Omental fat pad (tissue), 4 donors: Measurements from ENCODE around the gene ATXN10. TPM values are rescaled to one million over a fixed set of nuclear protein-coding genes. Genes with fewer than 3 reads are reported as not detected.

ENCODE experiments used
- ATAC-seq: fragments of 150-250 bp; one replicate; pipeline ENCODE4 v1.9.1; 2016; ENCODE audit warnings: mild to moderate bottlenecking, moderate library complexity; ENCODE audit not compliant: low FRiP score
- DNase-seq: peaks from one replicate; pipeline ENCODE4 v3.0.0-alpha.2; 2019; ENCODE audit warnings: low spot score
- CTCF ChIP-seq, 3 donors: fragments of 450-650 bp; IDR thresholded peaks; one replicate each; pipeline ENCODE4 v1.5.1; 2016 to 2017; ENCODE audit warnings: antibody characterized with exemption in 3 of 3, mild to moderate bottlenecking in 3 of 3, moderate library complexity in 2 of 3
- total RNA-seq, 4 donors: library from RNA; depleted of rRNA; stranded (reverse); fragments of >200 nt; gene quantifications; one replicate each; pipeline ENCODE4 v1.1.0, GENCODE V29; 2016

Gene ATXN10
- total RNA-seq, 4 donors from 2014 or later = 80.9 to 127 (median 103) TPM

GRCh38 chr22:45742866-45743450 is 71.3 kb downstream of the ATXN10 start:
- DNase-seq (no peak), ATAC-seq (no peak)
- no peak for TF ChIP-seq CTCF (IDR thresholded peaks at IDR 0.05)

GRCh38 chr22:45743687-45744086 is 72.1 kb downstream of the ATXN10 start:
- DNase-seq (no peak), ATAC-seq (no peak)
- TF ChIP-seq CTCF (IDR thresholded peaks at IDR 0.05) = no peak

GRCh38 chr22:45744442-45744841 is 72.8 kb downstream of the ATXN10 start:
- DNase-seq = no peak
- no peak for ATAC-seq
- no peak for TF ChIP-seq CTCF (IDR thresholded peaks at IDR 0.05)

- TF ChIP-seq CTCF (IDR thresholded peaks at IDR 0.05) = no peak
- ATAC-seq = no peak
- no peak for DNase-seq
These were observed 79.0 kb downstream of the ATXN10 start for GRCh38 chr22:45750626-45751025.

- no peak for DNase-seq
- no peak for TF ChIP-seq CTCF (IDR thresholded peaks at IDR 0.05)
- no peak for ATAC-seq
These were observed 80.4 kb downstream of the ATXN10 start for GRCh38 chr22:45752036-45752435.

- TF ChIP-seq CTCF (IDR thresholded peaks at IDR 0.05) = no peak
- ATAC-seq (no peak), DNase-seq (no peak)
These were observed 83.2 kb downstream of the ATXN10 start for GRCh38 chr22:45754822-45755221.

- no peak for TF ChIP-seq CTCF (IDR thresholded peaks at IDR 0.05)
- ATAC-seq (no peak), DNase-seq (no peak)
These were observed 84.9 kb downstream of the ATXN10 start for GRCh38 chr22:45756558-45756957.
